GM23248 (cell line): ENCODE results near the gene CLCN4. TPM values are rescaled to one million over a fixed set of nuclear protein-coding genes. Genes with fewer than 3 reads are reported as not detected.

Source experiments
- DNase-seq: peaks from one replicate; pipeline ENCODE4 v3.0.0-alpha.2; 2015
- H2AFZ ChIP-seq: fragments of 200-600 bp; sonication (generic); 2 replicates; pipeline ENCODE4 v1.6.1; 2016; ENCODE audit warnings: antibody characterized with exemption
- H3F3A ChIP-seq: fragments of 200-600 bp; sonication (generic); 2 replicates; pipeline ENCODE4 v1.6.1; 2016; ENCODE audit warnings: mild to moderate bottlenecking, antibody characterized with exemption, mixed run types; ENCODE audit not compliant: insufficient read depth
- H3K27ac ChIP-seq: fragments of 200-600 bp; sonication (generic); 2 replicates; pipeline ENCODE4 v1.5.1; 2016; ENCODE audit warnings: mild to moderate bottlenecking
- H3K27me3 ChIP-seq: fragments of 200-600 bp; sonication (generic); replicated peaks from 2 replicates; pipeline ENCODE4 v1.6.1; 2016; ENCODE audit warnings: mild to moderate bottlenecking; ENCODE audit not compliant: insufficient read depth
- H3K36me3 ChIP-seq: fragments of 200-600 bp; sonication (generic); 2 replicates; pipeline ENCODE4 v1.6.1; 2016; ENCODE audit warnings: low read depth, mild to moderate bottlenecking
- H3K4me1 ChIP-seq: fragments of 200-600 bp; sonication (generic); 2 replicates; pipeline ENCODE4 v1.6.1; 2016; ENCODE audit warnings: mild to moderate bottlenecking; ENCODE audit not compliant: insufficient read depth
- H3K4me2 ChIP-seq: fragments of 200-600 bp; sonication (generic); one replicate; pipeline ENCODE4 v1.6.1; 2016; ENCODE audit warnings: mild to moderate bottlenecking; ENCODE audit not compliant: unreplicated experiment
- H3K4me3 ChIP-seq: fragments of 200-600 bp; sonication (generic); 2 replicates; pipeline ENCODE4 v1.5.1; 2016; ENCODE audit warnings: mild to moderate bottlenecking
- H3K79me2 ChIP-seq: fragments of 200-600 bp; sonication (generic); 2 replicates; pipeline ENCODE4 v1.6.1; 2016; ENCODE audit warnings: mild to moderate bottlenecking; ENCODE audit not compliant: insufficient read depth
- H3K9ac ChIP-seq: fragments of 200-600 bp; sonication (generic); 2 replicates; pipeline ENCODE4 v1.6.1; 2016; ENCODE audit warnings: mild to moderate bottlenecking
- H3K9me2 ChIP-seq: fragments of 200-600 bp; sonication (generic); 2 replicates; pipeline ENCODE4 v1.6.1; 2016; ENCODE audit warnings: mixed run types, mild to moderate bottlenecking, moderate library complexity; ENCODE audit not compliant: insufficient read depth
- H3K9me3 ChIP-seq: fragments of 200-600 bp; sonication (generic); one replicate; pipeline ENCODE4 v1.6.1; 2017; ENCODE audit warnings: low read depth
- H4K20me1 ChIP-seq: fragments of 200-600 bp; sonication (generic); 2 replicates; pipeline ENCODE4 v1.6.0; 2016; ENCODE audit not compliant: insufficient read depth
- EZH2 ChIP-seq: fragments of 200-600 bp; sonication (generic); IDR thresholded peaks from 2 replicates; pipeline ENCODE4 v1.6.1; 2018; ENCODE audit warnings: antibody characterized with exemption, mild to moderate bottlenecking; ENCODE audit not compliant: insufficient read depth, poor library complexity, severe bottlenecking
- EZH2phosphoT487 ChIP-seq: fragments of 200-600 bp; sonication (generic); IDR thresholded peaks from 2 replicates; pipeline ENCODE4 v1.6.1; 2018; ENCODE audit warnings: antibody characterized with exemption, moderate library complexity, mild to moderate bottlenecking, low read depth; ENCODE audit not compliant: insufficient read depth
- WGBS, 2 experiments: methylation state at CpG; one replicate each; pipeline ENCODE4 v1.1.6; 2015 to 2017; ENCODE audit warnings: low lambda C conversion rate in 2 of 2, low coverage in 1 of 2; ENCODE audit errors: missing lambda C conversion rate in 2 of 2; 5-methylcytosine and 5-hydroxymethylcytosine counted together
- in situ Hi-C: fragments of 300-500 bp; cut with MboI; formaldehyde crosslinking; loops from 2 replicates; pipeline ENCODE4 v1.15.0; 2020
- polyA plus RNA-seq: library from polyadenylated mRNA; unstranded; fragments of >200 nt; fragmentation: Nextera tagmentation; extraction: Ambion mirVana; gene quantifications from 2 replicates; pipeline ENCODE4 v1.2.1, GENCODE V29; 2016
- total RNA-seq: library from RNA; depleted of rRNA; stranded (reverse); fragments of >200 nt; shearing (Covaris generic); gene quantifications from 2 replicates; pipeline ENCODE4 v1.2.3, GENCODE V29; 2014

Gene CLCN4
- total and polyA plus RNA-seq, 2 experiments from 2014 or later: 0.29 to 0.97 TPM

GRCh38 chrX:10208953-10209352 lies 52.2 kb downstream of the CLCN4 start:
- H3K9me3 ChIP-seq: no peaks in the 10 kb centered on the region
- H3K9me2 ChIP-seq: no peaks in the 10 kb centered on the region
- WGBS, 2 experiments: 20 to 56% methylated on average over 1 to 4 of the region's 4 CpGs
- no peak overlapping the region for H3K9ac ChIP-seq
- H4K20me1 ChIP-seq: no peaks in the 10 kb centered on the region
- no peak overlapping the region for H3K4me3 ChIP-seq
- H3K79me2 ChIP-seq: no peaks in the 10 kb centered on the region
- DNase-seq: no peak
- no peaks in the 10 kb centered on the region for H3K4me1 ChIP-seq
- no peaks in the 10 kb centered on the region for H3K27me3 ChIP-seq
- TF ChIP-seq EZH2phosphoT487 (no peak), EZH2 (no peak)
- no peaks in the 10 kb centered on the region for H3F3A ChIP-seq
- no peak overlapping the region for H2AFZ ChIP-seq
- in situ Hi-C loops: loop anchor here (25.0 kb wide), 2 partner anchors 278 to 403 kb away; partner anchors contain the start of gene MID1
- no peak overlapping the region for H3K4me2 ChIP-seq
- no peaks in the 10 kb centered on the region for H3K36me3 ChIP-seq
- no peak overlapping the region for H3K27ac ChIP-seq

GRCh38 chrX:10212395-10212794 lies 55.6 kb downstream of the CLCN4 start:
- H3K27me3 ChIP-seq: no peaks in the 10 kb centered on the region
- H3K27ac ChIP-seq: no peak overlapping the region
- H2AFZ ChIP-seq: no peak overlapping the region
- H3K4me2 ChIP-seq: no peak overlapping the region
- no peaks in the 10 kb centered on the region for H3K9me3 ChIP-seq
- DNase-seq: no peak
- no peaks in the 10 kb centered on the region for H4K20me1 ChIP-seq
- in situ Hi-C loops: loop anchor here (25.0 kb wide), 2 partner anchors 275 to 400 kb away; partner anchors contain the start of gene MID1
- H3K79me2 ChIP-seq: no peaks in the 10 kb centered on the region
- H3K4me1 ChIP-seq: no peaks in the 10 kb centered on the region
- no peaks in the 10 kb centered on the region for H3F3A ChIP-seq
- WGBS, 2 experiments: 71 to 91% methylated on average over 4 to 15 of the region's 15 CpGs
- no peak for TF ChIP-seq EZH2phosphoT487
- no peak for TF ChIP-seq EZH2
- no peak overlapping the region for H3K9ac ChIP-seq
- no peaks in the 10 kb centered on the region for H3K9me2 ChIP-seq
- H3K36me3 ChIP-seq: no peaks in the 10 kb centered on the region
- no peak overlapping the region for H3K4me3 ChIP-seq

- H2AFZ ChIP-seq: no peak overlapping the region
- H4K20me1 ChIP-seq: no peaks in the 10 kb centered on the region
- WGBS, 2 experiments: 87 to 91% methylated on average over 23 of the region's 24 CpGs
- no peaks in the 10 kb centered on the region for H3K79me2 ChIP-seq
- no peaks in the 10 kb centered on the region for H3K9me2 ChIP-seq
- H3F3A ChIP-seq: no peaks in the 10 kb centered on the region
- no peak for DNase-seq
- H3K27ac ChIP-seq: no peak overlapping the region
- H3K36me3 ChIP-seq: no peaks in the 10 kb centered on the region
- no peak overlapping the region for H3K4me3 ChIP-seq
- no peak overlapping the region for H3K4me2 ChIP-seq
- H3K9ac ChIP-seq: no peak overlapping the region
- H3K4me1 ChIP-seq: no peaks in the 10 kb centered on the region
- TF ChIP-seq EZH2 (no peak), EZH2phosphoT487 (no peak)
- in situ Hi-C loops: loop anchor here (25.0 kb wide), 2 partner anchors 274 to 399 kb away; partner anchors contain the start of gene MID1
- H3K9me3 ChIP-seq: no peaks in the 10 kb centered on the region
- no peaks in the 10 kb centered on the region for H3K27me3 ChIP-seq
Measured at GRCh38 chrX:10213716-10214115, 56.9 kb downstream of the CLCN4 start.

GRCh38 chrX:10216208-10216607 lies 59.4 kb downstream of the CLCN4 start:
- in situ Hi-C loops: loop anchor here (25.0 kb wide), 2 partner anchors 271 to 396 kb away; partner anchors contain the start of gene MID1
- TF ChIP-seq EZH2phosphoT487: no peak
- TF ChIP-seq EZH2: no peak
- Histone ChIP-seq H3K79me2 (no peaks in the 10 kb centered on the region), H3K4me1 (no peaks in the 10 kb centered on the region), H3F3A (no peaks in the 10 kb centered on the region), H3K9me3 (no peaks in the 10 kb centered on the region), H4K20me1 (no peaks in the 10 kb centered on the region), H3K27me3 (no peaks in the 10 kb centered on the region), H3K4me2 (no peak overlapping the region), H3K4me3 (no peak overlapping the region), H3K36me3 (no peaks in the 10 kb centered on the region), H3K27ac (no peak overlapping the region), H3K9me2 (no peaks in the 10 kb centered on the region), H3K9ac (no peak overlapping the region), H2AFZ (no peak overlapping the region)
- WGBS, 2 experiments: 89 to 90% methylated on average over 8 of the region's 8 CpGs
- DNase-seq: no peak
